GM23248 (cell line): Measurements from ENCODE around the gene DNAAF5. TPM values are rescaled to one million over a fixed set of nuclear protein-coding genes. Genes with fewer than 3 reads are reported as not detected.

Experiments
- DNase-seq: peaks from one replicate; pipeline ENCODE4 v3.0.0-alpha.2; 2015
- H2AFZ ChIP-seq: fragments of 200-600 bp; sonication (generic); 2 replicates; pipeline ENCODE4 v1.6.1; 2016; ENCODE audit warnings: antibody characterized with exemption
- H3F3A ChIP-seq: fragments of 200-600 bp; sonication (generic); 2 replicates; pipeline ENCODE4 v1.6.1; 2016; ENCODE audit warnings: mild to moderate bottlenecking, antibody characterized with exemption, mixed run types; ENCODE audit not compliant: insufficient read depth
- H3K27ac ChIP-seq: fragments of 200-600 bp; sonication (generic); 2 replicates; pipeline ENCODE4 v1.5.1; 2016; ENCODE audit warnings: mild to moderate bottlenecking
- H3K27me3 ChIP-seq: fragments of 200-600 bp; sonication (generic); replicated peaks from 2 replicates; pipeline ENCODE4 v1.6.1; 2016; ENCODE audit warnings: mild to moderate bottlenecking; ENCODE audit not compliant: insufficient read depth
- H3K36me3 ChIP-seq: fragments of 200-600 bp; sonication (generic); 2 replicates; pipeline ENCODE4 v1.6.1; 2016; ENCODE audit warnings: low read depth, mild to moderate bottlenecking
- H3K4me1 ChIP-seq: fragments of 200-600 bp; sonication (generic); 2 replicates; pipeline ENCODE4 v1.6.1; 2016; ENCODE audit warnings: mild to moderate bottlenecking; ENCODE audit not compliant: insufficient read depth
- H3K4me2 ChIP-seq: fragments of 200-600 bp; sonication (generic); one replicate; pipeline ENCODE4 v1.6.1; 2016; ENCODE audit warnings: mild to moderate bottlenecking; ENCODE audit not compliant: unreplicated experiment
- H3K4me3 ChIP-seq: fragments of 200-600 bp; sonication (generic); 2 replicates; pipeline ENCODE4 v1.5.1; 2016; ENCODE audit warnings: mild to moderate bottlenecking
- H3K79me2 ChIP-seq: fragments of 200-600 bp; sonication (generic); 2 replicates; pipeline ENCODE4 v1.6.1; 2016; ENCODE audit warnings: mild to moderate bottlenecking; ENCODE audit not compliant: insufficient read depth
- H3K9ac ChIP-seq: fragments of 200-600 bp; sonication (generic); 2 replicates; pipeline ENCODE4 v1.6.1; 2016; ENCODE audit warnings: mild to moderate bottlenecking
- H3K9me2 ChIP-seq: fragments of 200-600 bp; sonication (generic); 2 replicates; pipeline ENCODE4 v1.6.1; 2016; ENCODE audit warnings: mixed run types, mild to moderate bottlenecking, moderate library complexity; ENCODE audit not compliant: insufficient read depth
- H3K9me3 ChIP-seq: fragments of 200-600 bp; sonication (generic); one replicate; pipeline ENCODE4 v1.6.1; 2017; ENCODE audit warnings: low read depth
- H4K20me1 ChIP-seq: fragments of 200-600 bp; sonication (generic); 2 replicates; pipeline ENCODE4 v1.6.0; 2016; ENCODE audit not compliant: insufficient read depth
- EZH2 ChIP-seq: fragments of 200-600 bp; sonication (generic); IDR thresholded peaks from 2 replicates; pipeline ENCODE4 v1.6.1; 2018; ENCODE audit warnings: antibody characterized with exemption, mild to moderate bottlenecking; ENCODE audit not compliant: insufficient read depth, poor library complexity, severe bottlenecking
- EZH2phosphoT487 ChIP-seq: fragments of 200-600 bp; sonication (generic); IDR thresholded peaks from 2 replicates; pipeline ENCODE4 v1.6.1; 2018; ENCODE audit warnings: antibody characterized with exemption, moderate library complexity, mild to moderate bottlenecking, low read depth; ENCODE audit not compliant: insufficient read depth
- WGBS, 2 experiments: methylation state at CpG; one replicate each; pipeline ENCODE4 v1.1.6; 2015 to 2017; ENCODE audit warnings: low lambda C conversion rate in 2 of 2, low coverage in 1 of 2; ENCODE audit errors: missing lambda C conversion rate in 2 of 2; 5-methylcytosine and 5-hydroxymethylcytosine counted together
- in situ Hi-C: fragments of 300-500 bp; cut with MboI; formaldehyde crosslinking; loops from 2 replicates; pipeline ENCODE4 v1.15.0; 2020
- polyA plus RNA-seq: library from polyadenylated mRNA; unstranded; fragments of >200 nt; fragmentation: Nextera tagmentation; extraction: Ambion mirVana; gene quantifications from 2 replicates; pipeline ENCODE4 v1.2.1, GENCODE V29; 2016
- total RNA-seq: library from RNA; depleted of rRNA; stranded (reverse); fragments of >200 nt; shearing (Covaris generic); gene quantifications from 2 replicates; pipeline ENCODE4 v1.2.3, GENCODE V29; 2014

The DNAAF5 gene
- total and polyA plus RNA-seq, 2 experiments from 2014 or later: 5.7 to 35.7 TPM

GRCh38 chr7:682810-683209 is 43.7 kb upstream of the DNAAF5 start:
- TF ChIP-seq EZH2phosphoT487 (no peak), EZH2 (no peak)
- H3K36me3 ChIP-seq: no peaks in the 10 kb centered on the region
- no peaks in the 10 kb centered on the region for H3K9me2 ChIP-seq
- no peak overlapping the region for H3K4me3 ChIP-seq
- in situ Hi-C loops: no loop called here
- H3K27me3 ChIP-seq: no peaks in the 10 kb centered on the region
- H3K27ac ChIP-seq: no peak overlapping the region
- no peaks in the 10 kb centered on the region for H3F3A ChIP-seq
- H2AFZ ChIP-seq: no peak overlapping the region
- H3K9me3 ChIP-seq: no peaks in the 10 kb centered on the region
- no peak for DNase-seq
- no peaks in the 10 kb centered on the region for H3K4me1 ChIP-seq
- no peaks in the 10 kb centered on the region for H4K20me1 ChIP-seq
- 85 to 90% methylated on average over 11 of the region's 11 CpGs for WGBS, 2 experiments
- H3K4me2 ChIP-seq: no peak overlapping the region
- H3K79me2 ChIP-seq: no peaks in the 10 kb centered on the region
- no peak overlapping the region for H3K9ac ChIP-seq

- 85 to 88% methylated on average over 17 to 18 of the region's 19 CpGs for WGBS, 2 experiments
- TF ChIP-seq EZH2 (no peak), EZH2phosphoT487 (no peak)
- H3K79me2 ChIP-seq: no peaks in the 10 kb centered on the region
- DNase-seq: no peak
- H3K9me3 ChIP-seq: no peaks in the 10 kb centered on the region
- in situ Hi-C loops: no loop called here
- no peaks in the 10 kb centered on the region for H3K4me1 ChIP-seq
- H3F3A ChIP-seq: no peaks in the 10 kb centered on the region
- H3K4me2 ChIP-seq: no peak overlapping the region
- H3K27ac ChIP-seq: no peak overlapping the region
- H3K9me2 ChIP-seq: no peaks in the 10 kb centered on the region
- H2AFZ ChIP-seq: no peak overlapping the region
- H3K4me3 ChIP-seq: no peak overlapping the region
- no peaks in the 10 kb centered on the region for H3K27me3 ChIP-seq
- H4K20me1 ChIP-seq: no peaks in the 10 kb centered on the region
- no peak overlapping the region for H3K9ac ChIP-seq
- no peaks in the 10 kb centered on the region for H3K36me3 ChIP-seq
Observed at GRCh38 chr7:683526-684205, 42.8 kb upstream of the DNAAF5 start.

GRCh38 chr7:684416-684815 is 42.1 kb upstream of the DNAAF5 start:
- Histone ChIP-seq H4K20me1 (no peaks in the 10 kb centered on the region), H3F3A (no peaks in the 10 kb centered on the region), H3K4me2 (no peak overlapping the region), H3K4me1 (no peaks in the 10 kb centered on the region), H3K27me3 (no peaks in the 10 kb centered on the region), H3K9me2 (no peaks in the 10 kb centered on the region), H2AFZ (no peak overlapping the region), H3K4me3 (no peak overlapping the region), H3K36me3 (no peaks in the 10 kb centered on the region), H3K27ac (no peak overlapping the region), H3K9me3 (no peaks in the 10 kb centered on the region), H3K9ac (no peak overlapping the region), H3K79me2 (no peaks in the 10 kb centered on the region)
- in situ Hi-C loops: no loop called here
- WGBS, 2 experiments: 81% methylated on average over 9 of the region's 9 CpGs
- TF ChIP-seq EZH2 (no peak), EZH2phosphoT487 (no peak)
- DNase-seq: no peak

GRCh38 chr7:685540-685939 is 41.0 kb upstream of the DNAAF5 start:
- Histone ChIP-seq H4K20me1 (no peaks in the 10 kb centered on the region), H3K36me3 (no peaks in the 10 kb centered on the region), H3K4me1 (no peaks in the 10 kb centered on the region), H3K27me3 (no peaks in the 10 kb centered on the region), H3K9me2 (no peaks in the 10 kb centered on the region), H3K4me3 (no peak overlapping the region), H3K4me2 (no peak overlapping the region), H3K9me3 (no peaks in the 10 kb centered on the region), H3K9ac (no peak overlapping the region), H2AFZ (no peak overlapping the region), H3F3A (no peaks in the 10 kb centered on the region), H3K79me2 (no peaks in the 10 kb centered on the region), H3K27ac (no peak overlapping the region)
- in situ Hi-C loops: no loop called here
- TF ChIP-seq EZH2phosphoT487 (no peak), EZH2 (no peak)
- WGBS, 2 experiments: 81 to 86% methylated on average over 1 of the region's 1 CpG
- DNase-seq: no peak
